BLaER1 treated with 17β-estradiol and CSF1 and Interleukin-3, amounts not matched to agents 10 nM and 100 nM (cell line): ENCODE results near the gene TANGO2.
A peak's percentile ranks its signal among the peaks of the same experiment; 100 is the strongest.

Experiments
- H3K27ac ChIP-seq, 11 experiments: shearing (Covaris generic); formaldehyde crosslinking; 2 replicates each; pipeline ENCODE4 v1.8.1; 2022
- H3K27me3 ChIP-seq, 11 experiments: shearing (Covaris generic); formaldehyde crosslinking; 2 replicates each; pipeline ENCODE4 v1.8.1; 2022
- H3K36me3 ChIP-seq, 11 experiments: shearing (Covaris generic); formaldehyde crosslinking; 2 replicates each; pipeline ENCODE4 v1.8.1; 2022
- H3K4me1 ChIP-seq, 10 experiments: shearing (Covaris generic); formaldehyde crosslinking; 2 replicates each; pipeline ENCODE4 v1.8.1; 2022
- H3K4me2 ChIP-seq, 11 experiments: shearing (Covaris generic); formaldehyde crosslinking; 2 replicates each; pipeline ENCODE4 v1.8.1; 2022
- H3K4me3 ChIP-seq, 10 experiments: shearing (Covaris generic); formaldehyde crosslinking; 2 replicates each; pipeline ENCODE4 v1.8.1; 2022
- H3K9ac ChIP-seq, 11 experiments: shearing (Covaris generic); formaldehyde crosslinking; 2 replicates each; pipeline ENCODE4 v1.8.1; 2022
- H3K9me3 ChIP-seq, 11 experiments: shearing (Covaris generic); formaldehyde crosslinking; replicated peaks in 1 of 11; 2 replicates each; pipeline ENCODE4 v1.8.1; 2022
- H4K20me1 ChIP-seq, 11 experiments: shearing (Covaris generic); formaldehyde crosslinking; 2 replicates each; pipeline ENCODE4 v1.8.1; 2022
- Cebpa-rat ChIP-seq, 11 experiments: shearing (Covaris generic); IDR thresholded peaks; 2 replicates each; pipeline ENCODE4 v1.8.1; 2022

The TANGO2 gene

DNA sequence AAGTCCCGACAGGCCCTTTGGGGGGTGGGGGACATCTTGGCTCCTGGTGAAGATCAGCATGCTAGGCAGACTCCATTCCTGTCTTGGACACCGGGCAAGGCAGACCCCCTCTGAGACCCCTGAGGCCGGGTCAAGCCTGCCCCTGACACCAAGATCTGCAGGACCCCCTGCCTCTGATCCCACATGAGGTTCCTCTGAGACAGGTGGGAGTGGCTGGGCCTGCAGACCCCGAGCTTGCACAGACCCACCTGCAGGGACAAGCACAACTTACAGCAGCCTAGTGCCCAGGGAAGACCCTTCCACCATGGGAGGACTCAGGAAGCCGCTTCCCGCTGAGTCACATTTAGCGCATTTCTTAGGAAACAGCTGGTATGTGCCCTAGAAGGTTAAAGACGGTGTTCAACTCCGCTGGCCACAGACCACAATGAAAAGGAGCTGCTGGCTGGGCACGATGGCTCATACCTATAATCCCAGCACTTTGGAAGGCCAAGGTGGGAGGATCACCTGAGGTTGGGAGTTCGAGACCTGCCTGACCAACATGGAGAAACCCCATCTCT is 19.8 kb upstream of the TANGO2 start:
- Histone ChIP-seq H3K9ac (peak overlapping the region in 4 of 11 experiments; percentile 37 to 49 (median 44); a peak in 6 of 22 replicates), H3K4me2 (peak overlapping the region; percentile 55 to 93 (median 76)), H3K27me3 (peaks cover 0 to 15% (median 0%) of the 10 kb centered on the region in 11 experiments; a peak in 2 of 22 replicates), H3K36me3 (peaks cover 0 to 12% (median 0%) of the 10 kb centered on the region in 11 experiments; a peak in 3 of 22 replicates), H3K27ac (peak overlapping the region in 2 of 11 experiments; percentile 28 to 35; a peak in 3 of 22 replicates), H3K4me1 (peaks cover 35 to 74% (median 66%) of the 10 kb centered on the region in 10 experiments), H4K20me1 (peaks cover 0 to 11% (median 0%) of the 10 kb centered on the region in 11 experiments; a peak in 5 of 22 replicates), H3K4me3 (no peak overlapping the region), H3K9me3 (peaks cover 16 to 27% (median 21%) of the 10 kb centered on the region in 11 experiments)
- TF ChIP-seq Cebpa-rat (IDR thresholded peaks at IDR 0.05): no peak

DNA sequence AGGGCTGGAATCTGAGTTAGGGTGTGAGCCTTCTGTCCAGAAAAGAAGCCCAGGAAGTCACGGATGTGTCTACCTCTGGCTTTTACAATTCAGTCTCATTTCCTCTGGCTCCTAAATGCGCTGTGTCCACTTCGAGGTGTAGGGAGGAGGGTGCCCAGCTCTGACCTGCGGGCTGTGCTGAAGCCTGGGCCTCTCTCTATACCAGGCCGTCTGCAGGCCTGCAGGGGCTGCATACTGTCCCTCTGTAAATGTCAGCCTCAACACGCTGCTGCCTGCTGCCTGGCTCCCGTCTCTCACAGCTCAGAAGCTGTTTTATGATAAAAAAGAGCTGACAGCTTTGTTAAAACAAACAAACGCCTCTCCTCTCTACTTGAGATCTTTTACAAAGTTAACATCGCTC is 18.8 kb upstream of the TANGO2 start:
- Histone ChIP-seq H3K27ac (peak overlapping the region in 3 of 11 experiments; percentile 2 to 35 (median 32); a peak in 4 of 22 replicates), H3K27me3 (peaks cover 0 to 15% (median 0%) of the 10 kb centered on the region in 11 experiments; a peak in 2 of 22 replicates), H3K4me1 (peaks cover 26 to 64% (median 56%) of the 10 kb centered on the region in 10 experiments), H3K4me2 (peak overlapping the region; percentile 55 to 93 (median 76); a peak in 18 of 22 replicates), H3K36me3 (peaks cover 0 to 12% (median 0%) of the 10 kb centered on the region in 11 experiments; a peak in 3 of 22 replicates), H3K9me3 (peaks cover 16 to 27% (median 21%) of the 10 kb centered on the region in 11 experiments), H4K20me1 (peaks cover 0 to 11% (median 0%) of the 10 kb centered on the region in 11 experiments; a peak in 5 of 22 replicates), H3K4me3 (no peak overlapping the region), H3K9ac (peak overlapping the region in 4 of 11 experiments; percentile 37 to 49 (median 42); a peak in 6 of 22 replicates)
- TF ChIP-seq Cebpa-rat (IDR thresholded peaks at IDR 0.05): no peak

DNA sequence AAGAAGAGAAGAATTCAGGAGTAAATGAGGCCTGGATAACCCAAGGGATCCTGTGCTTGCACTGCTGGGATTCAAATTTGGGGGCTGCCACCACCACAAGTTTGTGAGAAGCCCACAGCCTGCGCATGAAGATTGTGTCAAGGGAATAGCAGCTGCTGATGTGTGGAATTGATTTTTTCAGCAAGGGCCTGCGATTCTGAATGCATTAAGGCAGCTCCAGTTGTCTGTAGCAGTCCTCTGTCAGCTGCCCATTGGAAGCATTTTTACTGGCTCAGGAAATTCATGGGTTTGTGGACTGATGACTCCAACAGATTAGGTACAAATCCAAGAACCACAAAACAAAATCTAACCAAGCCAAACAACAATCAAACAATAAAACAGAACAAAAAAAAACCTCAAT is 18.3 kb upstream of the TANGO2 start:
- no peak overlapping the region for H3K4me3 ChIP-seq
- H3K9me3 ChIP-seq: peaks cover 16 to 27% (median 21%) of the 10 kb centered on the region in 11 experiments
- no peak for TF ChIP-seq Cebpa-rat (IDR thresholded peaks at IDR 0.05)
- peak overlapping the region in 1 of 11 experiments; percentile 39; a peak in 3 of 22 replicates for H3K9ac ChIP-seq
- H3K27ac ChIP-seq: no peak overlapping the region
- H3K4me2 ChIP-seq: peak overlapping the region in 8 of 11 experiments; percentile 69 to 93 (median 84); a peak in 16 of 22 replicates
- peaks cover 0 to 11% (median 0%) of the 10 kb centered on the region in 11 experiments; a peak in 5 of 22 replicates for H4K20me1 ChIP-seq
- H3K4me1 ChIP-seq: peaks cover 24 to 59% (median 51%) of the 10 kb centered on the region in 10 experiments
- H3K36me3 ChIP-seq: peaks cover 0 to 12% (median 0%) of the 10 kb centered on the region in 11 experiments; a peak in 3 of 22 replicates
- peaks cover 0 to 15% (median 0%) of the 10 kb centered on the region in 11 experiments; a peak in 2 of 22 replicates for H3K27me3 ChIP-seq

DNA sequence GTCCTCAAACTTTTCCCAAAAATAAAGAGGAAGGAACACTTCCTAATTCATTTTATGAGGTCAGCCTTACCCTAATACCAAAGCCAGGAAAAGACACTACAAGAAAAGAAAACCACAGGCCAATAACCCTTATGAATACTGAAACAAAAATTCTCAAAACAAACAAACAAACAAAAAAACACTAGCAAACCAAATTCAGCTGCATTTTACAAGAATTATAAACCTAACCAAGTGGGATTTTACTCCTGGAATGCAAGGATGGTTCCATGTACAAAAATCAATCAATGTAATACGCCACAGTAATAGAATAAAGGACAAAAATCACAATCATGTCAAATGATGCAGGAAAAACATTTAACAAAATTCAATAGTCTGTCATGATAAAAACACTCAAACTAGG is 17.6 kb upstream of the TANGO2 start:
- Histone ChIP-seq H3K36me3 (peaks cover 0 to 12% (median 0%) of the 10 kb centered on the region in 11 experiments; a peak in 3 of 22 replicates), H3K9me3 (peaks cover 16 to 27% (median 21%) of the 10 kb centered on the region in 11 experiments), H3K4me3 (no peak overlapping the region), H4K20me1 (peaks cover 0 to 11% (median 0%) of the 10 kb centered on the region in 11 experiments; a peak in 4 of 22 replicates), H3K4me2 (peak overlapping the region in 2 of 11 experiments; percentile 23 to 75; a peak in 1 of 22 replicates), H3K27me3 (peaks cover 0 to 15% (median 0%) of the 10 kb centered on the region in 11 experiments; a peak in 2 of 22 replicates), H3K4me1 (peaks cover 18 to 53% (median 45%) of the 10 kb centered on the region in 10 experiments), H3K27ac (no peak overlapping the region), H3K9ac (no peak overlapping the region)
- no peak for TF ChIP-seq Cebpa-rat (IDR thresholded peaks at IDR 0.05)

DNA sequence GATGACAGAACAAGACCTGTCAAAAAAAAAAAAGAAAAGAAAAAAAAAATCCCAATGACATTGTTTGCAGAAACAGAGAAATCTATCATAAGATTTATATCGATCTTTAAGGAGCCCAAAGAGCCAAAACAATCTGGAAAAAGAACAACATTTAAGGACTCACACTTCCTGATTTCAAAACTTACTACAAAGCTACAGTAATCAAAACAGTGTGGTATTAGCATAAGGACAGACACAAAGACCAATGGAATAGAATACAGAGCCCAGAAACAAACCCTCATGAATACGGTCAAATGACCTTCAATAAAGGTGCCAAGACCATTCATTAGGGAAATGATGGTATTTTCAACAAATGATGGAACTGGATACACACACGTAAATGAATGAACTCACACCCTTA is 16.4 kb upstream of the TANGO2 start:
- no peak for TF ChIP-seq Cebpa-rat (IDR thresholded peaks at IDR 0.05)

DNA sequence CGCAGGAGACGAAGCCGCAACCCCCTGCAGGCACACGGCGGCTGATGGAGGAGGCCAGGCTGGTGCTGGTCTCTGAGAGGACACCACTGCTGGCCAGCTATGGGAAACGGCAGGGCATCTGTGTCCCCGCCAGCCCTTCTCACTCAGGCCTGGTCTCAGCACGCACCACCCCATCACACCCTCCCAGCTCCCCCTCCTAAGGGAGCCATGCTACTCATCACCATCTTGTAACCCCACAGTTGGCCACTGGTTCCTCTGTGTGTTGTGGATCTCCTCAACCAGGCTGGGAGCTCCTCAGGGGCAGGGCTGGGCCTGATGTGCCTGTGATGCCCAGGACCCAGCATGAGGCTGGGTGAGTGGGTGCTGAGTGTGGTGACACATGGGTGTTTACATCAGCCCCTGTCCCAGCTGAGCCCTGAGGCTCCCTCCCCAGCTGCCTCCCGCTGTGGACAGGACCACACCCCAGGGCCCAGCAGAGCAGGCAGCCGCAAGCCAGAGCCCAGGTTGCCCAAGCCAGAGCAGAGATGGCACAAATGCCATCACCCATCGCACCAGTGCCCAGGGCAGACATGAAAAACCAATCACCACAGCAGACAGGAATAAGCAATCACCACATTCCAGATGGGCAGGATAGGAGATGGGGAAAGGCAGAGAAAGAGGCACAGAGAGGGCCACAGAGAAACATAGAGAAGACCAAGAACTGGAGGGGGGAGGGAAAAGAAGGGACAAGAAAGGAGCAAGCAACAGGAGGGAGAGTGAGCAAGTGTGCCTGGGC is 12.5 kb upstream of the TANGO2 start:
- Histone ChIP-seq H3K9ac (no peak overlapping the region), H3K4me2 (no peak overlapping the region), H3K36me3 (peaks cover 0 to 7% (median 0%) of the 10 kb centered on the region in 11 experiments; a peak in 3 of 22 replicates), H3K9me3 (peaks cover 11 to 17% (median 14%) of the 10 kb centered on the region in 11 experiments), H3K27me3 (no peaks in the 10 kb centered on the region), H4K20me1 (peaks cover 0 to 5% (median 0%) of the 10 kb centered on the region in 11 experiments; a peak in 2 of 22 replicates), H3K4me1 (peaks cover 10 to 49% (median 38%) of the 10 kb centered on the region in 10 experiments), H3K27ac (no peak overlapping the region), H3K4me3 (no peak overlapping the region)
- no peak for TF ChIP-seq Cebpa-rat (IDR thresholded peaks at IDR 0.05)

More for the DNA sequence above, 16.4 kb upstream of the TANGO2 start:
- Histone ChIP-seq H3K27ac (no peak overlapping the region), H3K4me3 (no peak overlapping the region), H3K9ac (no peak overlapping the region), H3K4me1 (peaks cover 15 to 44% (median 35%) of the 10 kb centered on the region in 10 experiments), H3K4me2 (no peak overlapping the region), H4K20me1 (peaks cover 0 to 9% (median 0%) of the 10 kb centered on the region in 11 experiments; a peak in 4 of 22 replicates), H3K9me3 (peaks cover 16 to 27% (median 21%) of the 10 kb centered on the region in 11 experiments), H3K36me3 (peaks cover 0 to 12% (median 0%) of the 10 kb centered on the region in 11 experiments; a peak in 3 of 22 replicates), H3K27me3 (peaks cover 0 to 15% (median 0%) of the 10 kb centered on the region in 11 experiments; a peak in 2 of 22 replicates)

DNA sequence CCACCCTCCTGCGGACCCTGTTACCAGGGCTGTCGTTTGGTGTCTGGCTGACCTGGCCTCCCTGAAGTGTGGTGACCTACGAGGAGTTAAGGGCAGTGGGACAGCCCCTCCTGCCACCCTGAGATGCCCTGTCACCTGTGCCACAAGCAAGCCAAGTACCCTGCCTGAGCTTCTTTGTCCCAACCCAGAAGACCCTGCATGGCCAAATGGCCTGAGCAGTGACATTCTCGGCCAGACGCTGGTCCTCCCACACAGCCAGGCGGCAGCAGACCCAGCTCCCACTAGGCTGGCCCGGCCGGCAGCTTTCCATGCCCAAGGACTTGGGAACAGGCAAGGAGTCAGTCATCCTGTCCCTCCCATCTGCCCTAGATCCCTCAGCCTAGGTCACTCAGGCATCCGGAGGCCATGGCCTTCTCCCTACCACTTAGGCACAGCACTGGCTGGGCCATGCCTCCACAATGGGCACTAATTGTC is 11.9 kb upstream of the TANGO2 start:
- no peak overlapping the region for H3K27ac ChIP-seq
- no peak for TF ChIP-seq Cebpa-rat (IDR thresholded peaks at IDR 0.05)
- peaks cover 0 to 5% (median 0%) of the 10 kb centered on the region in 11 experiments; a peak in 2 of 22 replicates for H4K20me1 ChIP-seq
- H3K36me3 ChIP-seq: peaks cover 0 to 6% (median 0%) of the 10 kb centered on the region in 11 experiments; a peak in 3 of 22 replicates
- peaks cover 10 to 51% (median 40%) of the 10 kb centered on the region in 10 experiments for H3K4me1 ChIP-seq
- H3K9ac ChIP-seq: no peak overlapping the region
- no peaks in the 10 kb centered on the region for H3K27me3 ChIP-seq
- 0 out of 22 replicates have a peak overlapping the region, but pooled peaks of 1 of the 11 experiments have one; percentile 91 for H3K4me2 ChIP-seq
- peaks cover 6 to 11% (median 8%) of the 10 kb centered on the region in 11 experiments for H3K9me3 ChIP-seq
- no peak overlapping the region for H3K4me3 ChIP-seq
